Stimulated activated CD4-positive, alpha-beta T cell treated with anti-CD3 and anti-CD28 coated beads, Interleukin-1b, Interleukin-23, amount 100 ng/mL, for 24 hours (primary cell): ENCODE data around the gene COL18A1.
"Not testable (repeated sequence)": the region's sequence is repeated elsewhere in the genome, so short reads cannot be mapped to it uniquely, and the experiment has no call there.

Source experiments
- DNase-seq, 4 experiments: peaks; one replicate each; pipeline ENCODE4 v3.0.0-alpha.2; 2020; ENCODE audit warnings: low read depth in 4 of 4, low spot score in 1 of 4

COL18A1 gene

DNA sequence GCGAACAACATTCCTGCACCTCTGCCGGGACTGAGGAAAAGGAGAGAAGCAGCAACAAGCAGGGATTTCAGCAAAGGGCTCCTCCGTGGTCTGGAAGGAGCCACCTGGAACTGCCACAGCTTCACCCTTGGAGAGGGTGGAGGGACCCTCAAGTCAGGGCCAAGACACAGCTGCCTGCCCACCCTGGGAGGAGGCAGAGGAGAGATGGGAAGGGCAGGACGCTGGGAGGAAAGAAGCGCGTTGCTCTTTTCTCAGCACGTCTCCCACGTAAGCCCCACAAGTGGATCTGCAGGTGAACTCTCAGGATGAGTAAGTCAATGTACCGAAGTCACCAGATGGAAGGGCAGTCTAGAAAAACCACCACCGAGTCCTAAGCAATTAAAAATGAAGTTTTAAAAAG lies 97.6 kb downstream of the COL18A1 start:
- DNase-seq, result no peak

DNA sequence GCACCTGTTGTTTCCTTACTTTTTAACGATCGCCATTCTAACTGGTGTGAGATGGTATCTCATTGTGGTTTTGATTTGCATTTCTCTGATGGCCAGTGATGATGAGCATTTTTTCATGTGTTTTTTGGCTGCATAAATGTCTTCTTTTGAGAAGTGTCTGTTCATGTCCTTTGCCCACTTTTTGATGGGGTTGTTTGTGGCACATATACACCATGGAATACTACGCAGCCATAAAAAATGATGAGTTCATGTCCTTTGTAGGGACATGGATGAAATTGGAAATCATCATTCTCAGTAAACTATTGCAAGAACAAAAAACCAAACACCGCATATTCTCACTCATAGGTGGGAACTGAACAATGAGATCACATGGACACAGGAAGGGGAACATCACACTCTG lies 98.3 kb downstream of the COL18A1 start:
- DNase-seq, result not testable (repeated sequence)

DNA sequence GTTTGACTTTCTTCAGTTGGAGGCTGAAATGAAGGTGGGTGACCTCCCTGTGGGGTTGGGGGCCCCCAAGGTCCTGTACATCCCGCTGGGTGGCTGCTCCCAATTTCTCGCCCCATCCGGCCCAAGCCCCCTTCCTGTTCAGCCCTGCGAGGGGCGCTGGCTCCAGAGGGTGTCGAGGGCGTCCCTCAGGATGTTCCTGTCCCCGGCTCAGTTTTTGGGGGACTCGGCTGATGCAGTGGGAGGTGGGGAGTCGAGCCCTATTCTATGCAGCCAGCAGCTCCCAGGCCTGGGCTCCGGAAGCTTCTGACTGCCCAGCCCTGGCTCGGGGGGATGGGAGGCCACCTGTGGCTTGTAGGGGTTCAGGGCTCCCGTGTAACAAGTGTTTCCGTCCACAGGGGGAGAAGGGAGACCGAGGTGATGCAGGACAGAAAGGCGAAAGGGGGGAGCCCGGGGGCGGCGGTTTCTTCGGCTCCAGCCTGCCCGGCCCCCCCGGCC lies 99.1 kb downstream of the COL18A1 start:
- DNase-seq, result no peak

DNA sequence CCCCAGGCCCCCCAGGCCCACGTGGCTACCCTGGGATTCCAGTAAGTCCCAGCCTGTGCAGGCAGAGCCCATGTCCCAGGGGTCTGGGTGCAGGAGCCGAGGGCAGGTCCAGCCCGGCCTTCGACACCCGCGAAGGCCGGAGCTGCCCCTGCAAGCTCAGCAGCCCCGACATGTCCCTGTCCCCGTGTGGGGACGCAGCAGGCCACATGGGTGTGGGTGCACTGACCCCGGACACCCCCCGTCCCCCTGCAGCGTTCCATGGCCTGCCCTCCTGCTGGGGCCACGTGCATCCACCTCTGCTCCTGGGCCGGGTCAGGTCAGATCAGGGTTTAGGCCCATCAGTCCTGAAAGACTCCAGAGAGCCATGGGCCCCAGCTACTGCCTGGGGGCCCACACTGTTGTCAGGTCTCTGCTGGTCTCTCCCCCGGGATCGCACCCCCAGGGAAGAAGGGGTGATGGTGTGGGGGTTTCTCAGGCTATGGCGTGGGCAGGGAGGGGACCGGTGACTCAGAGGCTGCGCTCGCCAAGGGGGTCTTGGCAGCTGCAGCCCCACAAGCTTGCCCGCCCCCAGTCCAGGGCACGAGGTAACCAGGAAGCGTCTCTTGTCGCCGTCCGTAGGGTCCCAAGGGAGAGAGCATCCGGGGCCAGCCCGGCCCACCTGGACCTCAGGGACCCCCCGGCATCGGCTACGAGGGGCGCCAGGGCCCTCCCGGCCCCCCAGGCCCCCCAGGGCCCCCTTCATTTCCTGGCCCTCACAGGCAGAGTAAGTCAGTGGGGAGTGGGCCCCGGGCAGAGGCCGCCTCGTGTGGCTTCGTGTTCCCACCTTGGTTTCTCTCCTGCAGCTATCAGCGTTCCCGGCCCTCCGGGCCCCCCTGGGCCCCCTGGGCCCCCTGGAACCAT lies 99.8 kb downstream of the COL18A1 start:
- no peak for DNase-seq

DNA sequence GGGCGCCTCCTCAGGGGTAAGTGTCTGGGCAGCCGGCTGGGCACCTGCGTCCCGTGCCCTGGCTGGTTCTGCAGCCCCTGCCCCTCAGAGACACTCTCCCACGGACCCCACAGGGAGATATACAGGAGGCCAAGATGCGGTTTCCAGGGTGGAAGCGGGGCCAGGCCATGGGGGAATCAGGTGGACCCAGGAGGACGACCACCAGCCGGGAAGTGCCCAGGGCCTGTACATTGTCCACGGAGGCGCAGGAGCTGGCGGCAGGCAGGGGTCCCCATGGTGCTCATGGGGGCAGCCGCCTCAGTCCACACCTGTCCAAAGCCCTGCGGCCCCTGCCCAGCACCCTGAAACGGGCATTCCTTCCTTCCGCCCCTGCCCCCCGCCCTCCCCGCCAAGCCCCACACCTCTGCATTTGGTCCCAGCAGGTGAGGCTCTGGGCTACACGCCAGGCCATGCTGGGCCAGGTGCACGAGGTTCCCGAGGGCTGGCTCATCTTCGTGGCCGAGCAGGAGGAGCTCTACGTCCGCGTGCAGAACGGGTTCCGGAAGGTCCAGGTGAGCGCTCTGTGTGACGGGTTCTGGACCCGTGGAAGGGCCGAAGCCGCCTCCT lies 100.6 kb downstream of the COL18A1 start:
- no peak for DNase-seq

DNA sequence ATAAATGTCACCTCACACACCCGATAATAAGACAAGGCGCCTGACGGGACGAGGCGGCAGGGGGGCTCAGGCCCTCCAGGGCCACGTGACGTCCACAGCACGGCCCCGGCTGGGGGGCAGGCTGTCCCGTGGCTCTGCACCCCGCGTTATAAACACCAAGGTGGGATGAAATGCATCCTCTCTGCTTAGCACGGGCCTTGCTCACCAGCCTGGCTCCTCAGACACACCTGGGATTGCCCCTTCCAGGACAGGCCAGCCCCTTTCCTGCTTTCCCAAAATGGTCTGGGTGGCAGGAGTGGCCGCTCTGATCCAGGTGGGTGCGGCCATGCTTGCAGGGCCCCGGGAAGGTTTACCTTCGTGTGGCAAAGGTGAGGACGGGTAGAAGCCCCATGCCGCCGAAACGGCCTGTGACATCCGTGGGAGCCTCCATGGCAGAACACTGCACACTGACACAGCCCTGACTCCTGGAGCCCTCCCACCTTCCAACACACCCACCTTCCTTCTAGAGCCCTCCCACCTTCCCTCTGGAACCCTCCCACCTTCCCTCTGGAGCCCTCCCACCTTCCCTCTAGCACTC lies 101.4 kb downstream of the COL18A1 start:
- DNase-seq, result no peak

DNA sequence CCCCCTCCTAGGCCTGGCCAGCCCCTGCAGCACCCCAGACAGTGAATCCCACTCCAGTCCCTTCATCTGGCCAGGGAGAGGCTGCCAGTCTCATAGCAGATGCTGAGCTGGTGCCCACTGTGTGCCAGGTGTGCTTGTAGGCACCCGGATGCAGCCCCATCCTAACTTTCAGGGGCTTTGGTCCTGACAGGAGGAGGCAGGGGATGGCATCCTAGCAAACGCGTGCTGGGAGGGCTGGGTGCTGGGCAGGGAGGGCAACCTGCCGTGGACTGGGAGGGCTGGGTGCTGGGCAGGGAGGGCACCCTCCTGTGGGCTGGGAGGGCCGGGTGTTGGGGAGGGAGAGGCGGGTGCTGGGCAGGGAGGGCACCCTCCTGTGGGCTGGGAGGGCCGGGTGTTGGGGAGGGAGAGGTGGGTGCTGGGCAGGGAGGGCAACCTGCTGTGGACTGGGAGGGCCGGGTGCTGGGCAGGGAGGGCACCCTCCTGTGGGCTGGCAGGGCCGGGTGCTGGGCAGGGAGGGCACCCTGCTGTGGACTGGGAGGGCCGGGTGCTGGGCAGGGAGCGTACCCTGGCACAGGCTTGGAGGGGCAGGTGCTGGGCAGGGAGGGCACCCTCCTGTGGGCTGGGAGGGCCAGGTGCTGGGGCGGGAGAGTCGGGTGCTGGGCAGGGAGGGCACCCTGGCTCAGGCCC lies 102.0 kb downstream of the COL18A1 start:
- no peak for DNase-seq

DNA sequence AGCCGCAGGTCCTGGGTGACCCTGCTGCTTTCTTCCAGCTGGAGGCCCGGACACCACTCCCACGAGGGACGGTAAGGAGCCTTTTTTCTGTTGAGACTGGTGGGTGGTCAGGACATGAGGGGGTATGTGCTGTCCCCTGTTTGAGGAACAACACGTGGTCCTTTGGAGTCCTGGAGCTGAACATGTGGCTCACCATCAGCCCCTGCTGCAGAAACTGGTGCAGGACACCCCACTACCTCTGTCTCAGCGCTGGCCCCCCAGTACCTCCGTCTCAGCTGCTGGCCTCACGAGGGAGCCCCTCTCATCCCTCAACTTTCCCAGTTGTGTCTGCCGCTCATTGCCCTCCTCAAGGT lies 102.5 kb downstream of the COL18A1 start:
- DNase-seq, result no peak

DNA sequence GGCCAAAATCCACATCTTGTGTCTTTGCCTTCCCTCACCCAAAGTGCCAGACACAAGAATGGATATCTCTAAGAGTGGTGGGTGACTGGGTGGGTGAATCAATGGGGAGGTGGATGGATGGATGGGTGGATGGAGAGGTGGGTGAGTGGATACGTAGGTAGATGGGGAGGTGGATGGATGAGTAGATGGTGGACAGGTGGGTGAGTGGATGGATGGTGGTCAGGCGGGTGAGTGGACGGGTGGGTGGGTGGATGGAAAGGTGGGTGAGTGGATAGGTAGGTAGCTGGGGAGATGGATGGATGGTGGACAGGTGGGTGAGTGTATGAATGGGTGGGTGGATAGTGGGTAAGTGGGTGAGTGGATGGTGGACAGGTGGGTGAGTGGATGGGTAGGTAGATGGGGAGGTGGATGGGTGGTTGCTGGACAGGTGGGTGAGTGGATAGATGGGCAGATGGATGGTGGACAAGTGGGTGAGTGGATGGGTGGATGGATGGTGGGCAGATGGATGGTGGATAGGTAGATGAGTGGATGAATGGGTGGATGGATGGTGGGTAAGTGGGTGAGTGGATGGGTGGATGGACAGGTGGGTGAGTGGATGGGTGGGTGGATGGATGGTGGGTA lies 103.0 kb downstream of the COL18A1 start:
- no peak for DNase-seq

DNA sequence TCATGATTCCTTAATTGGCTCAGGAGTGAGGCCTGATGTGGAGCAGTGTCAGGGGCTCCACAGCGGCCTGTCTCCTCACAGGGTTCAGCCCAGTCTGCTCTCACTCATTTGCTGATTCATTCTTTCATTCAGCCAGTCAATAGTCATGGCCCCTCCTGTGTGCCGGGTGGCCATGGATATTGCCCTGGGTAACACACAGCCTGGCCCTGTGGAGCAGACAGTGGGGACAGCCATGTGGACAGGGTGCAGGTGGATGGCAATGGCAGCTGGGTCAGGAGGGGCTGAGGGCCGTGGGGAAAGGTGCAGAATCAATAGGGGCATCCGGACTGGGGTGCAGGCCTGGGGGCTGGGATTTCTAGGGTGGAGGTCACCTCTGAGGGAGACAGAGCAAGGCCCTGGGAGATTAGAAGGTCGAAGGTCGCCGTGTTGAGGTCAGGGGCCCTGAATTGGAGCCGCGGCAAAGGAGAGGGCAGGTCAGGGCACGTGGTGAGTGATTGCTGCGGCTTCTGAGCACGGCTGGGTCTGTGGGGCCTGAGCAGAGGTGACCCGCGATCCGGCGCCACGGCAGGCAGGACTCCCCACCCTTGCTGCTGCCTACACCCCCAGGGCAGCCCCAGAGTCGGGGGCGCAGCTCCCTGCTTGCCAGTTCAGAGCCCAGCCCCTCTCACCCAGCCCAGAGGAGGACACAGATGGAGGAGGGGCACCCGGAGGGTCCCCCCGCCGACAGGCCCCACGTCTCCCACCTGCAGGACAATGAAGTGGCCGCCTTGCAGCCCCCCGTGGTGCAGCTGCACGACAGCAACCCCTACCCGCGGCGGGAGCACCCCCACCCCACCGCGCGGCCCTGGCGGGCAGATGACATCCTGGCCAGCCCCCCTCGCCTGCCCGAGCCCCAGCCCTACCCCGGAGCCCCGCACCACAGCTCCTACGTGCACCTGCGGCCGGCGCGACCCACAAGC lies 103.9 kb downstream of the COL18A1 start:
- no peak for DNase-seq

DNA sequence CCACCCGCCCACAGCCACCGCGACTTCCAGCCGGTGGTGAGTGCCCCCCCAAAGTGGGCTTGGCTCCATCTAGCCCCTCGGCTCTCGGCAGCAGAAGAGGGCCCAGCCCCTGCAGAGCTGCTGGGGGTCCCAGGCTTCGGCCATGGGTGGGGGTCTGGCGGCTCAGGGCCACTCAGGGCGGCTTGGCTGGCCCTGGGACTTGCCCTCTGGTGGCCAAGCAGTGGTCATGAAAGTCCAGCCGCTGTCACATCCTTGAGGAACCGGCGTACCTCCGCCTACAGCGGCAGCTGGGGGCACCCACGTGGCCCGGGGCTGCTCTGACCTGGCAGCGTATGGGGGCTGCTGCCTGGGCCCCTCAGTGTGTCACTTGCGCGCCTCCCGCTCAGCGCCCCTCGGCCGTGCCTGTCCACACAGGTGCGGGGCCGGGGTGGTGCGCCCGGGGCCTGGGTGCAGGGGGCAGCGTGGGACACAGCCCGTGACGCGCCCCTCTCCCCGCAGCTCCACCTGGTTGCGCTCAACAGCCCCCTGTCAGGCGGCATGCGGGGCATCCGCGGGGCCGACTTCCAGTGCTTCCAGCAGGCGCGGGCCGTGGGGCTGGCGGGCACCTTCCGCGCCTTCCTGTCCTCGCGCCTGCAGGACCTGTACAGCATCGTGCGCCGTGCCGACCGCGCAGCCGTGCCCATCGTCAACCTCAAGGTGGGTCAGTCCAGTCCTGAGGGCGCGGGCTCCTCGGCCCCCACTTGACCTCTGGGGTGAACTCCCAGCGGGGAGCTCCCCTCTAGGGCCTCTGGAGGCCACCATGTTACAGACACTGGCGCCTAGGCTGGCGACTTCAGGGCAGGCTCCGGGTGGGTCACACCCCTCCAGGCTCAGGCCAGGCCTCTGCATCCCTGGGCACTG lies 104.9 kb downstream of the COL18A1 start:
- no peak for DNase-seq

DNA sequence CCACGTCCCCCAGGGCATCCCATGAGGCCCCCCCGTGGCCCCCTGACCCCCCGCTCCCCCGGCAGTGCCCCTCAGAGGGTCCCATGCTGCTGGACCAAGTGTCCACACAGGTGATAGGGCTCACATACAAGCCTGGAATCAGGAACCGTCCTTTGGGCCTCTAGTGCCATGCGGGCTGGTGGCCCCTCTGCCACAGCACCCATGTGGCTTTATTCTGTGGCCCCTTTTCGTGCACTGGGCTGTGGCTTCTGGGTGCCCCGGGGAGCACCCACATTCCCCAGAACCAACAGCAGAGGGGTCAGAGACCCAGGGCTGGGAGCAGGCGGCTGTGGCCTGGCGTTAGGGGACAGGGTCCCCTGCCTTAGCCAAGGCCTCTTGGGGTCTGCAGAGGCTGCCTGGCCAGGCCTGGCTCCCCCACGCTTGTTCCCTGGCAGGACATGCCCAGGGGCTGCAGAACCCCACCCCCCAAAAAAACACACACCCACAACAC lies 105.5 kb downstream of the COL18A1 start:
- DNase-seq, result no peak

DNA sequence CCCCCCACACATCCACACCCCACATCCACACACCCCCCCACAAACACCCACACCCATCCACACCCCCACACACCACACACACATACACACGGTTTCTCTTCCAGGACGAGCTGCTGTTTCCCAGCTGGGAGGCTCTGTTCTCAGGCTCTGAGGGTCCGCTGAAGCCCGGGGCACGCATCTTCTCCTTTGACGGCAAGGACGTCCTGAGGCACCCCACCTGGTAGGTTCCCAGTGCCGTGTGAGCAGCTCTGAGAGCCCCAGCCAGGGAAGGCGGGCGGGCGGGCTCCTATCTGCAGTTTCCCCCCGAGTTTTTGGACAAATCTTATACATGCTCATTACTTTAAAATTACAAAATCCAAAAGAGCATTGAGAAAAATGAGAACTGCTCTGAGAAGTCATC lies 106.0 kb downstream of the COL18A1 start:
- DNase-seq, result no peak

DNA sequence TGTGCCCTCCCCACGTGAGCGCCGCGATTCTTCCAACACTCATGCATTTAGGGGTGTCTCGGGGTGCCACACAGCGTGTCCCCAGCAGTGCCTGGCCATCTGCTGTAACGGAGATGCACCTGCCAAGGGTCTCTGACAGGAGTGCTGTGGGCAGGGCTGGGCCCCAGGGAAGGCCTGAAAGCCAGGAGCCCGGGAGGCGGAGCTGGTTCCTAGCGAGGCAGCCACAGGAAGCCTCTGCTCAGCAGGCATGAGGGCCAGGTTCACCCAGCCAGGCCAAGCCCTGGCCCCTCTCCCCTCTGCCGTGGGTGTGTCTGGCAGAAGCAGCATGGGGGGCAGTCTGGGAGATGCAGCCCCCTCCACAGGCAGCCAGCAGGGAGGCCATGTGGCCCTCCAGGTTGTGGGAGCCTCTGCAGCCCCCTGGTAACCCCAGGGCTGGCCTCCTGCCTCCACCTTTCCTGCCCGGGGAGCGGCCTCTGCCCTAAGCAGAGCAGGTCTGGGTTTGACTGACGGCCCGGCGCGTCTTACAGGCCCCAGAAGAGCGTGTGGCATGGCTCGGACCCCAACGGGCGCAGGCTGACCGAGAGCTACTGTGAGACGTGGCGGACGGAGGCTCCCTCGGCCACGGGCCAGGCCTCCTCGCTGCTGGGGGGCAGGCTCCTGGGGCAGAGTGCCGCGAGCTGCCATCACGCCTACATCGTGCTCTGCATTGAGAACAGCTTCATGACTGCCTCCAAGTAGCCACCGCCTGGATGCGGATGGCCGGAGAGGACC lies 106.9 kb downstream of the COL18A1 start:
- no peak for DNase-seq

DNA sequence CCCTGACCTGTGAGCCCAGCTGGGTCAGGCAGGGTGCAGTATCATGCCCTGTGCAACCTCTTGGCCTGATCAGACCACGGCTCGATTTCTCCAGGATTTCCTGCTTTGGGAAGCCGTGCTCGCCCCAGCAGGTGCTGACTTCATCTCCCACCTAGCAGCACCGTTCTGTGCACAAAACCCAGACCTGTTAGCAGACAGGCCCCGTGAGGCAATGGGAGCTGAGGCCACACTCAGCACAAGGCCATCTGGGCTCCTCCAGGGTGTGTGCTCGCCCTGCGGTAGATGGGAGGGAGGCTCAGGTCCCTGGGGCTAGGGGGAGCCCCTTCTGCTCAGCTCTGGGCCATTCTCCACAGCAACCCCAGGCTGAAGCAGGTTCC lies 107.6 kb downstream of the COL18A1 start:
- DNase-seq, result no peak

DNA sequence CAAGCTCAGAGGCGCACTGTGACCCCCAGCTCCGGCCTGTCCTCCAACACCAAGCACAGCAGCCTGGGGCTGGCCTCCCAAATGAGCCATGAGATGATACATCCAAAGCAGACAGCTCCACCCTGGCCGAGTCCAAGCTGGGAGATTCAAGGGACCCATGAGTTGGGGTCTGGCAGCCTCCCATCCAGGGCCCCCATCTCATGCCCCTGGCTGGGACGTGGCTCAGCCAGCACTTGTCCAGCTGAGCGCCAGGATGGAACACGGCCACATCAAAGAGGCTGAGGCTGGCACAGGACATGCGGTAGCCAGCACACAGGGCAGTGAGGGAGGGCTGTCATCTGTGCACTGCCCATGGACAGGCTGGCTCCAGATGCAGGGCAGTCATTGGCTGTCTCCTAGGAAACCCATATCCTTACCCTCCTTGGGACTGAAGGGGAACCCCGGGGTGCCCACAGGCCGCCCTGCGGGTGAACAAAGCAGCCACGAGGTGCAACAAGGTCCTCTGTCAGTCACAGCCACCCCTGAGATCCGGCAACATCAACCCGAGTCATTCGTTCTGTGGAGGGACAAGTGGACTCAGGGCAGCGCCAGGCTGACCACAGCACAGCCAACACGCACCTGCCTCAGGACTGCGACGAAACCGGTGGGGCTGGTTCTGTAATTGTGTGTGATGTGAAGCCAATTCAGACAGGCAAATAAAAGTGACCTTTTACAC lies 108.2 kb downstream of the COL18A1 start:
- DNase-seq, result no peak

DNA sequence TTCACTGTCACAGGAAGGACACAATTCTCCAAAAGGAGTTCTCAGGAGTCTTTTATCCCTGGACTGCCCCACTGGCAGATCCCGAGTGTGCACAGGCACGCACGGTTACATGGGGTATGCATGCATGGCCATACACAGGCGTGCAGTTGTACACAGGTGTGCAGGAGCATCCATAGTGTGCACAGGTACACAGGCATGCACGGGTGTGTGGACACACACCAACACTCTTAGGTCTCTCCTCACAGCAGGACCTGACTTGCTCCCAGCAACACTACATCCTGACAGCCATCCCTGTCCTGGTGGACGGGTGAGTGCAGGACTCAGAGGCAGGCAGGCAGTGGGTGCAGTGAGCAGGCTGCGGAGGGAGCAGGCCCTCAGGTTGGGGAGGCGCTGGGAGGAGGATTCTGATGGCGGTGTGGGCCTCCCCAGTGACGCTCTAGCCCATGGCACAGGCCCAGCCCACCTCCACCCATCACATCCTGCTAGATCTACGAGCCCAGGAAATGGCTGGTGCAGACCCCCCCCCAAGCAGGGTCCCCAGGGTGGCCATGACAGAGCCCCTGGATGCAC lies 108.9 kb downstream of the COL18A1 start:
- DNase-seq, result no peak
